HEK293 (cell line): ENCODE measurements around the gene TMC4.

Experiments
- CTCF ChIA-PET: fragments of 350-600 bp; formaldehyde crosslinking; extraction: SDS; loops from one replicate; lab custom pipeline; 2021; ENCODE audit warnings: antibody characterized with exemption; lab: Yijun Ruan, JAX
- POLR2A ChIA-PET: fragments of 300-600 bp; formaldehyde crosslinking; extraction: SDS; loops from one replicate; lab custom pipeline; 2020; ENCODE audit warnings: antibody characterized with exemption, inconsistent platforms; lab: Yijun Ruan, JAX
- H3K27ac ChIP-seq: fragments of 200-500 bp; sonication (Bioruptor generic); 2 replicates; pipeline ENCODE4 v1.5.1; 2014; ENCODE audit warnings: low read depth, low read length, control low read depth, inconsistent platforms; ENCODE audit errors: extremely low read depth
- H3K36me3 ChIP-seq, 2 experiments: fragments of 200-500 bp in 1 of 2; sonication (Bioruptor generic) in 1 of 2; 1 replicate in 1 of 2; 2 replicates in 1 of 2; pipeline ENCODE4 v1.5.1; 2014 to 2017; ENCODE audit warnings: inconsistent platforms in 2 of 2, low read length in 2 of 2; ENCODE audit not compliant: control insufficient read depth in 2 of 2, insufficient read depth in 1 of 2
- H3K4me1 ChIP-seq: fragments of 200-500 bp; sonication (Bioruptor generic); 2 replicates; pipeline ENCODE4 v1.5.1; 2014; ENCODE audit warnings: mild to moderate bottlenecking, low read length, inconsistent platforms; ENCODE audit not compliant: control insufficient read depth, insufficient read depth
- H3K4me3 ChIP-seq: 2 replicates; pipeline ENCODE4 v1.5.1; 2011; ENCODE audit warnings: low read depth, mild to moderate bottlenecking, control low read depth, low read length, moderate library complexity
- H3K9me3 ChIP-seq: fragments of 200-500 bp; sonication (Bioruptor generic); 2 replicates; pipeline ENCODE4 v1.5.1; 2014; ENCODE audit warnings: low read depth, low read length, inconsistent platforms; ENCODE audit not compliant: control insufficient read depth, insufficient read depth
- FEZF1 ChIP-seq: fragments of 450-650 bp; formaldehyde crosslinking; IDR thresholded peaks from 2 replicates; pipeline ENCODE4 v1.5.1; 2016; ENCODE audit warnings: missing biosample characterization, missing genetic modification characterization
- GLI2 ChIP-seq: fragments of 450-650 bp; formaldehyde crosslinking; IDR thresholded peaks from 2 replicates; pipeline ENCODE4; 2017; ENCODE audit warnings: missing biosample characterization, missing genetic modification characterization, low read depth, borderline replicate concordance
- GLIS1 ChIP-seq: fragments of 450-650 bp; formaldehyde crosslinking; IDR thresholded peaks from 2 replicates; pipeline ENCODE4 v1.5.1; 2016; ENCODE audit warnings: missing biosample characterization, missing genetic modification characterization
- KLF8 ChIP-seq: fragments of 450-650 bp; formaldehyde crosslinking; IDR thresholded peaks from 2 replicates; pipeline ENCODE4 v1.5.1; 2016; ENCODE audit warnings: missing biosample characterization, missing genetic modification characterization
- OSR2 ChIP-seq: fragments of 450-650 bp; formaldehyde crosslinking; IDR thresholded peaks from 2 replicates; pipeline ENCODE4 v1.5.1; 2016; ENCODE audit warnings: missing biosample characterization, missing genetic modification characterization
- PRDM1 ChIP-seq: fragments of 450-650 bp; formaldehyde crosslinking; IDR thresholded peaks from 2 replicates; pipeline ENCODE4; 2016; ENCODE audit warnings: missing biosample characterization, missing genetic modification characterization
- SP3 ChIP-seq: fragments of 450-650 bp; formaldehyde crosslinking; IDR thresholded peaks from 2 replicates; pipeline ENCODE4 v1.5.1; 2016; ENCODE audit warnings: missing biosample characterization, missing genetic modification characterization
- TCF7L2 ChIP-seq: IDR thresholded peaks from 2 replicates; pipeline ENCODE4 v1.6.1; 2011; ENCODE audit warnings: low read depth, mild to moderate bottlenecking, inconsistent platforms, low read length, moderate library complexity, borderline replicate concordance
- ZBTB48 ChIP-seq: fragments of 450-650 bp; formaldehyde crosslinking; IDR thresholded peaks from 2 replicates; pipeline ENCODE4 v1.5.1; 2016; ENCODE audit warnings: missing biosample characterization, missing genetic modification characterization
- ZEB2 ChIP-seq: fragments of 450-650 bp; formaldehyde crosslinking; IDR thresholded peaks from 2 replicates; pipeline ENCODE4 v1.5.1; 2016; ENCODE audit warnings: missing biosample characterization, missing genetic modification characterization
- ZNF10 ChIP-seq: fragments of 450-650 bp; formaldehyde crosslinking; IDR thresholded peaks from 2 replicates; pipeline ENCODE4 v1.5.1; 2017; ENCODE audit warnings: missing biosample characterization, missing genetic modification characterization
- ZNF155 ChIP-seq: fragments of 450-650 bp; formaldehyde crosslinking; IDR thresholded peaks from 2 replicates; pipeline ENCODE4 v1.5.1; 2016; ENCODE audit warnings: missing biosample characterization, missing genetic modification characterization
- ZNF19 ChIP-seq: fragments of 450-650 bp; formaldehyde crosslinking; IDR thresholded peaks from 2 replicates; pipeline ENCODE4; 2016; ENCODE audit warnings: missing biosample characterization, missing genetic modification characterization, low read depth
- ZNF239 ChIP-seq: fragments of 450-650 bp; formaldehyde crosslinking; IDR thresholded peaks from 2 replicates; pipeline ENCODE4 v1.5.1; 2016; ENCODE audit warnings: missing biosample characterization, missing genetic modification characterization
- ZNF311 ChIP-seq: fragments of 450-650 bp; formaldehyde crosslinking; IDR thresholded peaks from 2 replicates; pipeline ENCODE4 v1.5.1; 2017; ENCODE audit warnings: missing biosample characterization, missing genetic modification characterization, borderline replicate concordance
- ZNF366 ChIP-seq: fragments of 450-650 bp; formaldehyde crosslinking; conservative IDR thresholded peaks from 2 replicates; pipeline ENCODE4 v1.5.1; 2016; ENCODE audit warnings: missing biosample characterization, missing genetic modification characterization
- ZNF416 ChIP-seq: fragments of 450-650 bp; formaldehyde crosslinking; IDR thresholded peaks from 2 replicates; pipeline ENCODE4 v1.5.1; 2016; ENCODE audit warnings: missing biosample characterization, missing genetic modification characterization
- ZNF560 ChIP-seq: fragments of 450-650 bp; formaldehyde crosslinking; IDR thresholded peaks from 2 replicates; pipeline ENCODE4 v1.5.1; 2017; ENCODE audit warnings: missing biosample characterization, missing genetic modification characterization, borderline replicate concordance
- ZNF624 ChIP-seq: fragments of 450-650 bp; formaldehyde crosslinking; IDR thresholded peaks from 2 replicates; pipeline ENCODE4 v1.5.1; 2017; ENCODE audit warnings: missing biosample characterization, missing genetic modification characterization
- ZNF626 ChIP-seq: fragments of 450-650 bp; sonication (Bioruptor Pico); formaldehyde crosslinking; IDR thresholded peaks from 2 replicates; pipeline ENCODE4 v1.5.1; 2018; ENCODE audit warnings: missing biosample characterization, missing genetic modification characterization, inconsistent platforms
- ZNF660 ChIP-seq: fragments of 450-650 bp; IDR thresholded peaks from 2 replicates; pipeline ENCODE4 v1.5.1; 2018; ENCODE audit warnings: missing biosample characterization, mild to moderate bottlenecking, missing genetic modification characterization
- ZNF76 ChIP-seq: fragments of 450-650 bp; formaldehyde crosslinking; IDR thresholded peaks from 2 replicates; pipeline ENCODE4; 2016; ENCODE audit warnings: low read depth, missing biosample characterization, missing genetic modification characterization, borderline replicate concordance
- ZNF830 ChIP-seq: fragments of 450-650 bp; IDR thresholded peaks from 2 replicates; pipeline ENCODE4 v1.5.0; 2018; ENCODE audit warnings: missing biosample characterization, missing genetic modification characterization, low read depth, mild to moderate bottlenecking, moderate library complexity
- ZXDB ChIP-seq: fragments of 450-650 bp; formaldehyde crosslinking; IDR thresholded peaks from 2 replicates; pipeline ENCODE4 v1.5.1; 2016; ENCODE audit warnings: missing biosample characterization, missing genetic modification characterization
- TF ChIP-seq, protein P1 (sequence below): fragments of 450-650 bp; formaldehyde crosslinking; IDR thresholded peaks from 2 replicates; pipeline ENCODE4 v1.5.1; 2016; ENCODE audit warnings: missing biosample characterization, missing genetic modification characterization
- TF ChIP-seq, protein P2 (sequence below): fragments of 450-650 bp; formaldehyde crosslinking; IDR thresholded peaks from 2 replicates; pipeline ENCODE4; 2016; ENCODE audit warnings: missing biosample characterization, missing genetic modification characterization
- TF ChIP-seq, protein P3 (sequence below): fragments of 450-650 bp; formaldehyde crosslinking; IDR thresholded peaks from 2 replicates; pipeline ENCODE4 v1.5.1; 2016; ENCODE audit warnings: missing biosample characterization, missing genetic modification characterization
- TF ChIP-seq, protein P4 (sequence below): fragments of 450-650 bp; formaldehyde crosslinking; IDR thresholded peaks from 2 replicates; pipeline ENCODE4 v1.5.1; 2016; ENCODE audit warnings: missing biosample characterization, missing genetic modification characterization
- TF ChIP-seq, protein P5 (sequence below): fragments of 450-650 bp; formaldehyde crosslinking; IDR thresholded peaks from 2 replicates; pipeline ENCODE4 v1.5.1; 2017; ENCODE audit warnings: missing biosample characterization, missing genetic modification characterization

The TMC4 gene

DNA sequence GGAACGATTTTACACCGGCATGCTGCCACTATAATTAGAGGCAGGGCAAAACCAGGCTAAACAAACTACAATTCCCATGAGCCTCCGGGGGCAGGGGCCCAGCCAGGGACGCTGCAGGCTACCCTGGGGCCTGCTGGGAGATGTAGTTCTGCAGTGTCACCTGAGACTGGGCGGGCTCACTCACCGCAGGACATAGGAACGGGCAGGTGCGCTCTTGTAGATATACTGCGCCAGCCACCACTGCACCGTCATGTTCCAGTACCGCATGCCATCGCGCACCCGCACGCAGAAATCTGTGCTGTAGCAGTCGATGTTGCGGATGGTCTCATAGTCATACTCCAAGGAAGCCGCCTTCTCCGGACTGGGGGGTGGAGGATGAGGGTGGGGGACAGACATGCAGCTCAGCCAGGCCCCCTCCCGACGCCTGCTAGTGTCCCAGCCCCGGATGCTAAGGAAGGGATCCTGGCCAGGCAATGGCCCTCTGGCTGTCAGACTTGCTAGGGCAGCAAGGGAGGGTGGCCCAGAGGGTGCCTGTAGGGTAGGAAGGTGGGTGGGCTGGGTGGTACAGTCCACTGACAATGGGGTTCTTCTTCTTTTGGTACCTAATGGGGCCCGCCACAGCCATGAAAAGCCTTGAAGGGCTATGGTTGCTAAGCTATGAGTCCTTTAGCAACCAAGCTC is 5.8 kb upstream of the TMC4 start:
- ChIA-PET CTCF (interaction anchor here (2.0 to 2.3 kb wide), 2 partner anchors 8 to 11 kb away, joined by 13 to 15 read pairs; partner anchors contain the start of gene MBOAT7), POLR2A (interaction anchor here (10.2 kb wide), 1 partner anchor 11 kb away, joined by 90 read pairs; the partner anchor contains the start of genes MBOAT7 and TSEN34)
- Histone ChIP-seq H3K9me3 (no peaks in the 10 kb centered on the region), H3K4me1 (no peaks in the 10 kb centered on the region), H3K36me3 (peaks cover 14 to 37% of the 10 kb centered on the region in 2 experiments; a peak in 2 of 3 replicates), H3K4me3 (no peak overlapping the region), H3K27ac (no peak overlapping the region)
- TF ChIP-seq ZNF626 (no peak), PRDM1 (tag by site-specific recombination) (no peak), FEZF1 (tag by site-specific recombination) (no peak), ZXDB (tag by site-specific recombination) (peak; percentile 45; the same call in 1 of the 2 replicates), ZNF239 (tag by site-specific recombination) (no peak), KLF8 (tag by site-specific recombination) (0 out of 2 replicates have a peak, but pooled peaks have one; percentile 35), ZNF76 (peak; percentile 96), ZNF560 (tag by site-specific recombination) (no peak), ZNF10 (tag by site-specific recombination) (no peak), ZEB2 (tag by site-specific recombination) (no peak), ZBTB48 (tag by site-specific recombination) (no peak), ZNF624 (tag by site-specific recombination) (no peak), TCF7L2 (no peak), SP3 (tag by site-specific recombination) (0 out of 2 replicates have a peak, but pooled peaks have one; percentile 20), OSR2 (tag by site-specific recombination) (no peak), ZNF311 (tag by site-specific recombination) (no peak)
- TF ChIP-seq, protein P1, sequence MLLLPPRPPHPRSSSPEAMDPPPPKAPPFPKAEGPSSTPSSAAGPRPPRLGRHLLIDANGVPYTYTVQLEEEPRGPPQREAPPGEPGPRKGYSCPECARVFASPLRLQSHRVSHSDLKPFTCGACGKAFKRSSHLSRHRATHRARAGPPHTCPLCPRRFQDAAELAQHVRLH (tag by site-specific recombination) = peak; percentile 31; the same call in 1 of the 2 replicates

DNA sequence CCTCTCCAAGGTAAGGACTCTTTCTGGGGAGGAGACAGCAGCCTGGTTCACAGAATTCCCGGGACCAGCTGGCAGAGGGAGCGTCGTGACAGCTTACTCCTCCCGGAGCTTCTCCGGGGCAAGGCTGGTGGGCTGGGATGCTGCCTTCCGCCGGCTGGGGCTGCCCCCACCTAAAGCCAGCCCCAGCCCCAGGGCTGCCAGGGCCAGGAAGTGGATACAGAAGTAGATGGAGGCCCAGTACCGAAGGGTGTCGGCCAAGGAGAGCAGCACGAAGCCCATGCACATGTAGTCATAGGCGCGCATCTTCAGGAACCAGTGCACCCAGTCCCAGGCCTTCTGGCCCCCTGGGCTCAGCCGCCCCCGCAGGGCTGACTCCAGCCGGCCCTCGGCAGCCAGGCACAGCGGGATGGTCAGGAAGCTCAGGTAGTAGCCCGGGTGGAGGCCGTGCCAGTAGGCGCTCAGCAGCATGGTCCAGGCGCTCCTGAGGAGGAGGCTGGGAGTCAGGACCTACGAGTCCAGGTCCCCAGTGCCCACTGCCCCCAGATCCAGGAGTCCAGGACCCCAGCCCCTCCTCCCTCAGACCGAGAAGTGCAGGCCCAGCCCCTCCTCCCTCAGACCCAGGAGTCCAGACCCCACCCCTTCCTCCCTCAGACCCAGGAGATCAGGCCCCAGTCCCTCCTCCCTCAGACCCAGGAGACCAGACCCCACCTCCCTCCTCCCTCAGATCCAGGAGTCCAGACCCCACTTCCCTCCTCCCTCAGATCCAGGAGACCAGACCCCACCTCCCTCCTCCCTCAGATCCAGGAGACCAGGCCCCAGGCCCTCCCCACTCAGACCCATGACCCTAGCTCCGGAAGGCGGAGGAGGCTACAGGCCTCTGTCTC is 1.2 kb upstream of the TMC4 start:
- Histone ChIP-seq H3K36me3 (peaks cover 11 to 18% of the 10 kb centered on the region in 2 experiments; a peak in 2 of 3 replicates), H3K27ac (no peak overlapping the region), H3K4me1 (no peaks in the 10 kb centered on the region), H3K9me3 (no peaks in the 10 kb centered on the region), H3K4me3 (no peak overlapping the region)
- ChIA-PET POLR2A (interaction anchor here (1.8 to 10.2 kb wide), 5 partner anchors 10 to 37 kb away, joined by 5 to 90 read pairs (median 17); partner anchors contain the start of genes CNOT3, LENG1, MBOAT7 and RPS9), CTCF (interaction anchor here (0.5 to 1.5 kb wide), 6 partner anchors 13 to 165 kb away, joined by 3 to 7 read pairs (median 4); partner anchors contain the start of gene LILRA4)
- no peak for TF ChIP-seq ZNF416 (tag by site-specific recombination)
- no peak for TF ChIP-seq ZNF19 (tag by site-specific recombination)
- no peak for TF ChIP-seq ZNF155 (tag by site-specific recombination)
- no peak for TF ChIP-seq PRDM1 (tag by site-specific recombination)
- no peak for TF ChIP-seq ZNF830 (tag by site-specific recombination)
- TF ChIP-seq ZBTB48 (tag by site-specific recombination) = no peak
- no peak for TF ChIP-seq ZNF660 (tag by site-specific recombination)
- TF ChIP-seq, protein P2, sequence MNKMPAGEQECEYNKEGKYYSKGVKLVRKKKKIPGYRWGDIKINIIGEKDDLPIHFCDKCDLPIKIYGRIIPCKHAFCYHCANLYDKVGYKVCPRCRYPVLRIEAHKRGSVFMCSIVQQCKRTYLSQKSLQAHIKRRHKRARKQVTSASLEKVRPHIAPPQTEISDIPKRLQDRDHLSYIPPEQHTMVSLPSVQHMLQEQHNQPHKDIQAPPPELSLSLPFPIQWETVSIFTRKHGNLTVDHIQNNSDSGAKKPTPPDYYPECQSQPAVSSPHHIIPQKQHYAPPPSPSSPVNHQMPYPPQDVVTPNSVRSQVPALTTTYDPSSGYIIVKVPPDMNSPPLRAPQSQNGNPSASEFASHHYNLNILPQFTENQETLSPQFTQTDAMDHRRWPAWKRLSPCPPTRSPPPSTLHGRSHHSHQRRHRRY (tag by site-specific recombination) = no peak
- TF ChIP-seq GLIS1 = no peak
- TF ChIP-seq, protein P3, sequence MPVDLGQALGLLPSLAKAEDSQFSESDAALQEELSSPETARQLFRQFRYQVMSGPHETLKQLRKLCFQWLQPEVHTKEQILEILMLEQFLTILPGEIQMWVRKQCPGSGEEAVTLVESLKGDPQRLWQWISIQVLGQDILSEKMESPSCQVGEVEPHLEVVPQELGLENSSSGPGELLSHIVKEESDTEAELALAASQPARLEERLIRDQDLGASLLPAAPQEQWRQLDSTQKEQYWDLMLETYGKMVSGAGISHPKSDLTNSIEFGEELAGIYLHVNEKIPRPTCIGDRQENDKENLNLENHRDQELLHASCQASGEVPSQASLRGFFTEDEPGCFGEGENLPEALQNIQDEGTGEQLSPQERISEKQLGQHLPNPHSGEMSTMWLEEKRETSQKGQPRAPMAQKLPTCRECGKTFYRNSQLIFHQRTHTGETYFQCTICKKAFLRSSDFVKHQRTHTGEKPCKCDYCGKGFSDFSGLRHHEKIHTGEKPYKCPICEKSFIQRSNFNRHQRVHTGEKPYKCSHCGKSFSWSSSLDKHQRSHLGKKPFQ = no peak
- TF ChIP-seq ZNF366 (tag by site-specific recombination) = no peak
- TF ChIP-seq, protein P4, sequence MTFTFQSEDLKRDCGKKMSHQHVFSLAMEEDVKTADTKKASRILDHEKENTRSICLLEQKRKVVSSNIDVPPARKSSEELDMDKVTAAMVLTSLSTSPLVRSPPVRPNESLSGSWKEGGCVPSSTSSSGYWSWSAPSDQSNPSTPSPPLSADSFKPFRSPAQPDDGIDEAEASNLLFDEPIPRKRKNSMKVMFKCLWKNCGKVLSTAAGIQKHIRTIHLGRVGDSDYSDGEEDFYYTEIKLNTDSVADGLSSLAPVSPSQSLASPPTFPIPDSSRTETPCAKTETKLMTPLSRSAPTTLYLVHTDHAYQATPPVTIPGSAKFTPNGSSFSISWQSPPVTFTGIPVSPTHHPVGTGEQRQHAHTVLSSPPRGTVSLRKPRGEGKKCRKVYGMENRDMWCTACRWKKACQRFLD (tag by site-specific recombination) = no peak
- TF ChIP-seq GLI2 (tag by site-specific recombination) = no peak
- TF ChIP-seq, protein P5, sequence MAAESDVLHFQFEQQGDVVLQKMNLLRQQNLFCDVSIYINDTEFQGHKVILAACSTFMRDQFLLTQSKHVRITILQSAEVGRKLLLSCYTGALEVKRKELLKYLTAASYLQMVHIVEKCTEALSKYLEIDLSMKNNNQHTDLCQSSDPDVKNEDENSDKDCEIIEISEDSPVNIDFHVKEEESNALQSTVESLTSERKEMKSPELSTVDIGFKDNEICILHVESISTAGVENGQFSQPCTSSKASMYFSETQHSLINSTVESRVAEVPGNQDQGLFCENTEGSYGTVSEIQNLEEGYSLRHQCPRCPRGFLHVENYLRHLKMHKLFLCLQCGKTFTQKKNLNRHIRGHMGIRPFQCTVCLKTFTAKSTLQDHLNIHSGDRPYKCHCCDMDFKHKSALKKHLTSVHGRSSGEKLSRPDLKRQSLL (tag by site-specific recombination) = no peak
